ENCODE results near the gene HEXD. TPM values are rescaled to one million over a fixed set of nuclear protein-coding genes. Genes with fewer than 3 reads are reported as not detected.
"Not testable (repeated sequence)": the region's sequence is repeated elsewhere in the genome, so short reads cannot be mapped to it uniquely, and the experiment has no call there.

HEXD gene
- total and polyA plus RNA-seq, 12 donors = 8.9 to 292 (median 43.8) TPM

DNA sequence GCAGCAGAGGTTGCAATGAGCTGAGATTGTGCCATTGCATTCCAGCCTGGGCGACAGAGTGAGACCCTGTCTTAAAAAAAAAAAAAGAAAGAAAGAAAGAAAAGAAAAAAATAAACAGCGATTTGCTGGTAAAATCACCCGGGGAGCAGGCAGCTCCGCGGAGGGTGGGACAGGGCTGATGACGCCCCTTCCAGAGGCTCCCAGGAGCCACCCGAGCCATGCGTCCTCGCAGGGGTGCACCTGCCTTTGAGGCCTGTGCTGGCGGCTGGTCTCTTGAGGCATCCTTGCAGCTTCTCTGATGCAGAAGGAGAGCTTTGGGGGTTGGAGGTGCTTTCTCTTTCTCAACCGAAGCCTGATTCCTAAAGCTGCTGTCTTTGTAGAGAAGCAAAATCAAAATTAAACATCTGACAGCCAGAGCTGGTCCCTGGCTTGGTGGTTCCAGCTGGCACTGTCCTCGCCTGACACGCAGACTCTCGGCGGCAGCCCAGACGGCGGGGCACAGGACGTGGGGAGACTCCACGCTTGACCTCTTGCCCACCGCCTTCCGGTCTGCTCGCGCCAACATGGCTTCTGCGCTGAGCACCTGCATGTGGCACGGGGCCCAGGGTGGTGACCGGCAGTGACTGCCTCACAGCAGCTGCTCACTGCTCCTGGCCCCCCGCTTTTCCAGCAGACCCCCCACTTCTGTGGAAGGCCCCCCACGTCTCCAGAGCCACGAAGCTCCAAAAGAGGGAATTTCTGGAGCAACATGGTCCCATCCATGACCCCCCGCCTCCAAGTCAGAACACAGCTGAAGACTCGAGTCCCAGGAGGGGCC is 40.0 kb upstream of the HEXD start:
- Histone ChIP-seq H3K4me3 (no peak overlapping the region), H3K9me3 (replicated peaks in 1 of 3) (no peaks in the 10 kb centered on the region), H3K27me3 (peaks cover 40% of the 10 kb centered on the region), H3K27ac (no peak overlapping the region), H3K36me3 (replicated peaks in 1 of 2) (no peaks in the 10 kb centered on the region), H3K4me1 (replicated peaks in 1 of 2) (no peaks in the 10 kb centered on the region)
- DNase-seq = no peak
- intact Hi-C loops (cut with DNase I) = no loop called here
- TF ChIP-seq POLR2A (IDR thresholded peaks at IDR 0.05) = no peak
- TF ChIP-seq, protein P1, sequence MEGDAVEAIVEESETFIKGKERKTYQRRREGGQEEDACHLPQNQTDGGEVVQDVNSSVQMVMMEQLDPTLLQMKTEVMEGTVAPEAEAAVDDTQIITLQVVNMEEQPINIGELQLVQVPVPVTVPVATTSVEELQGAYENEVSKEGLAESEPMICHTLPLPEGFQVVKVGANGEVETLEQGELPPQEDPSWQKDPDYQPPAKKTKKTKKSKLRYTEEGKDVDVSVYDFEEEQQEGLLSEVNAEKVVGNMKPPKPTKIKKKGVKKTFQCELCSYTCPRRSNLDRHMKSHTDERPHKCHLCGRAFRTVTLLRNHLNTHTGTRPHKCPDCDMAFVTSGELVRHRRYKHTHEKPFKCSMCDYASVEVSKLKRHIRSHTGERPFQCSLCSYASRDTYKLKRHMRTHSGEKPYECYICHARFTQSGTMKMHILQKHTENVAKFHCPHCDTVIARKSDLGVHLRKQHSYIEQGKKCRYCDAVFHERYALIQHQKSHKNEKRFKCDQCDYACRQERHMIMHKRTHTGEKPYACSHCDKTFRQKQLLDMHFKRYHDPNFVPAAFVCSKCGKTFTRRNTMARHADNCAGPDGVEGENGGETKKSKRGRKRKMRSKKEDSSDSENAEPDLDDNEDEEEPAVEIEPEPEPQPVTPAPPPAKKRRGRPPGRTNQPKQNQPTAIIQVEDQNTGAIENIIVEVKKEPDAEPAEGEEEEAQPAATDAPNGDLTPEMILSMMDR (IDR thresholded peaks at IDR 0.05) = no peak
- WGBS, 4 donors = 70 to 80% (median 72%) methylated on average over 14 to 31 of the region's 31 CpGs

GRCh38 chr17:82378741-82379021 is 39.5 kb upstream of the HEXD start:
- TF ChIP-seq, protein P1 (IDR thresholded peaks at IDR 0.05) = no peak
- no peak for TF ChIP-seq POLR2A (IDR thresholded peaks at IDR 0.05)
- Histone ChIP-seq H3K36me3 (replicated peaks in 1 of 2) (no peaks in the 10 kb centered on the region), H3K9me3 (replicated peaks in 1 of 3) (no peaks in the 10 kb centered on the region), H3K4me1 (replicated peaks in 1 of 2) (no peaks in the 10 kb centered on the region), H3K4me3 (no peak overlapping the region), H3K27ac (no peak overlapping the region), H3K27me3 (peaks cover 40% of the 10 kb centered on the region)
- DNase-seq = no peak
- intact Hi-C loops (cut with DNase I) = no loop called here
- WGBS, 4 donors = 55 to 71% (median 62%) methylated on average over 7 to 10 of the region's 10 CpGs

DNA sequence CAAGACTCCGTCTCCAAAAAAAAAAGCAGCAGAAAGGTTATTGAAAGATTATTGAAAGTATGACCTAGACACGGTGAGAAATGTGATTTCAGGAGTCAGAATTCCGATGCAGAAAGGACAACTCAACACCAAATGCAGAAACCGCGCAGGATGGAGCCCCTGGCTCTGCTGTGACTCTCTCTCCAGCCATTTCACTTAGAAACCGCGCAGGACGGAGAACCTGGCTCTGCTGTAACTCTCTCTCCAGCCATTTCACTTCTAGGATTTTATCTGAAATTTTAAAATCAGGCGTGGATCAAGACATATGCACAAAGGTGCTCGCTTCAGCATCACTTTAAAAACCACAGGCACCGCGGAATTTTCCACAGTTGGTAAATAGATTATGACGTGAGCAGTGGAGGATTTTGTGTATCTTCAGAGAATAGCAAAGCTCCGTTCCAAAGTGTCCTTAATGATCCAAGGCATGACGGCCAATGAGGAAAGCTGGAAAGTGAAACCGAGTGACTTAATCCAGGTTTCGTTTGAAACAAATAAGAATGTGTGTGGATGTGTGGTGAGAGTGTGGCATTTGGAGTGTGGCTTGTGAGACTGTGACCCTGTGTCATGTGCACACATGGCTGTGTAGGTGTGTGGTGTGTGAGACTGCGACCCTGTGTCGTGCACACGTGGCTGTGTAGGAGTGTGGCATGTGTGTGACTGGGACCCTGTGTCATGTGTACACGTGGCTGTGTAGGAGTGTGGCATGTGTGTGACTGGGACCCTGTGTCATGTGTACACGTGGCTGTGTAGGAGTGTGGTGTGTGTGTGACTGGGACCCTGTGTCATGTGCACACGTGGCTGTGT is 37.1 kb upstream of the HEXD start:
- TF ChIP-seq, protein P1 (IDR thresholded peaks at IDR 0.05) = no peak
- intact Hi-C loops (cut with DNase I) = no loop called here
- peaks cover 9 to 17% of the 10 kb centered on the region in 2 donors for H3K4me1 ChIP-seq (replicated peaks in 1 of 2)
- WGBS, 4 donors = 61 to 65% (median 64%) methylated on average over 23 of the region's 23 CpGs
- no peaks in the 10 kb centered on the region for H3K36me3 ChIP-seq (replicated peaks in 1 of 2)
- no peak overlapping the region for H3K4me3 ChIP-seq
- no peak for DNase-seq
- peaks cover 19% of the 10 kb centered on the region for H3K27me3 ChIP-seq
- H3K27ac ChIP-seq = no peak overlapping the region
- no peaks in the 10 kb centered on the region for H3K9me3 ChIP-seq (replicated peaks in 1 of 3)

DNA sequence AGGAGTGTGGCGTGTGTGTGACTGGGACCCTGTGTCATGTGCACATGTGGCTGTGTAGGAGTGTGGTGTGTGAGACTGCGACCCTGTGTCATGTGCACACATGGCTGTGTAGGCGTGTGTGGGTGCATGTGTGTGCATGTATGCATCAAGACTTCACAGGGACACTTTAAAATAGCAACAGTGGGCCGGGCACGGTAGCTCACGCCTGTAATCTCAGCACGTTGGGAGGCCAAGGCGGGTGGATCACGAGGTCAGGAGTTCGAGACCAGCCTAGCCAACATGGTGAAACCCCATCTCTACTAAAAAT is 36.5 kb upstream of the HEXD start:
- Histone ChIP-seq H3K4me1 (replicated peaks in 1 of 2) (peaks cover 9 to 17% of the 10 kb centered on the region in 2 donors), H3K27me3 (peaks cover 18% of the 10 kb centered on the region)
- intact Hi-C loops (cut with DNase I); H3K4me3 ChIP-seq; H3K36me3 ChIP-seq (replicated peaks in 1 of 2); H3K9me3 ChIP-seq (replicated peaks in 1 of 3); DNase-seq; H3K27ac ChIP-seq: not testable (repeated sequence)
- 53 to 76% (median 71%) methylated on average over 8 to 10 of the region's 10 CpGs for WGBS, 4 donors

DNA sequence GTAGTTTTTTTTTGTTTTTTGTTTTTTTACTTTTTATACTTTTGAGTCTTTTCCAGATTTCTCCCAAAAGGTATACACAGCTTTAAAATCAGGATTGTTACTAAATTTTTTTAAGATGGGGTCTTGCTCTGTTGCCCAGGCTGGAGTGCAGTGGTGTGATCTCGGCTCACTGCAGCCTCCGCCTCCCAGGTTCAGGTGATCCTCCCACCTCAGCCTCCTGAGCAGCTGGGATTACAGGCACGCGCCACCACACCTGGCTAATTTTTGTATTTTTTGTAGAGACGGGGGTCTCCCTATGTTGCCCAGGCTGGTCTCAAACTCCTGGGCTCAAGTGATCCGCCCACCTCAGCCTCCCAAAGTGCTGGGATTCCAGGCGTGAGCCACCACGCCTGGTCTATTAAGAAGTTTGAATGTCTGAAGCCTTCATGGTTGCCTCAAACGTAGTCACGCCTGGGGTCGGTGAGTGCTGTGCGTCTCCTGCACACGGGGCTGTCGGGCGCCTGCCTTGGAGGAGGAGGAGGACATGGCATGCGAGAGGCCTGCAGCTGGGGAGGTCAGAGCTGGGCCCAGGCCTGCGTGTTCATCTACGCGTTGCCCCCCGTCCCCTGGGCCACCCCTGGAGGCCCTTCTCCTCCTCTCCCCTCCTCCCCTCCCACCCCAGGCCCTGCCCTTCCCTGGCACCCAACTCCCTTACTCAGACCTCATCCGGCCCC is 35.8 kb upstream of the HEXD start:
- H3K27me3 ChIP-seq = peaks cover 18% of the 10 kb centered on the region
- peaks cover 9 to 17% of the 10 kb centered on the region in 2 donors for H3K4me1 ChIP-seq (replicated peaks in 1 of 2)
- H3K36me3 ChIP-seq (replicated peaks in 1 of 2); intact Hi-C loops (cut with DNase I); H3K9me3 ChIP-seq (replicated peaks in 1 of 3); H3K4me3 ChIP-seq; H3K27ac ChIP-seq; DNase-seq: not testable (repeated sequence)
- WGBS, 4 donors = 82 to 86% (median 83%) methylated on average over 9 to 21 of the region's 21 CpGs
